Lower lobe of right lung (tissue), 2 donors: ENCODE results near the gene TMEM72. TPM values are rescaled to one million over a fixed set of nuclear protein-coding genes. Genes with fewer than 3 reads are reported as not detected.

Source experiments
- ATAC-seq, 2 donors: fragments of 200-7000 bp; cut with Tn5 transposase; one replicate each; pipeline ENCODE4 v1.9.1; 2020 to 2022; ENCODE audit warnings: mild to moderate bottlenecking in 2 of 2, moderate library complexity in 2 of 2
- DNase-seq: peaks from one replicate; pipeline ENCODE4 v3.0.0-alpha.2; 2020
- H3K27ac ChIP-seq: fragments of 200-600 bp; one replicate; pipeline ENCODE4 v1.8.0; 2022
- H3K27me3 ChIP-seq: fragments of 200-600 bp; one replicate; pipeline ENCODE4 v1.8.0; 2022; ENCODE audit warnings: low read depth
- H3K36me3 ChIP-seq: fragments of 200-600 bp; one replicate; pipeline ENCODE4 v1.8.0; 2022; ENCODE audit warnings: mild to moderate bottlenecking
- H3K4me1 ChIP-seq: fragments of 200-600 bp; one replicate; pipeline ENCODE4 v1.8.0; 2022
- H3K4me3 ChIP-seq: fragments of 200-600 bp; one replicate; pipeline ENCODE4 v1.8.0; 2022; ENCODE audit warnings: mild to moderate bottlenecking
- H3K9me3 ChIP-seq: fragments of 200-600 bp; one replicate; pipeline ENCODE4 v1.8.0; 2022
- CTCF ChIP-seq: fragments of 200-600 bp; IDR thresholded peaks from one replicate; pipeline ENCODE4 v1.8.0; 2022; ENCODE audit warnings: antibody characterized with exemption, mild to moderate bottlenecking
- intact Hi-C: fragments of 100-400 bp; cut with DNase I; formaldehyde crosslinking; loops from one replicate; pipeline ENCODE4 v1.11.0; 2022
- total RNA-seq: library from RNA; stranded (reverse); fragmentation: NEBNext Ultra II Directional; extraction: Animal tissue kit (Norgen Biotek cat#: 25700); gene quantifications from one replicate; pipeline ENCODE4 v1.2.1, GENCODE V29; 2021
- donor health status: DM: no; HTN: yes; CAD: no; lungs with severe emphysema.

TMEM72 gene
- total RNA-seq, 1 donor from 2014 or later = not detected

DNA sequence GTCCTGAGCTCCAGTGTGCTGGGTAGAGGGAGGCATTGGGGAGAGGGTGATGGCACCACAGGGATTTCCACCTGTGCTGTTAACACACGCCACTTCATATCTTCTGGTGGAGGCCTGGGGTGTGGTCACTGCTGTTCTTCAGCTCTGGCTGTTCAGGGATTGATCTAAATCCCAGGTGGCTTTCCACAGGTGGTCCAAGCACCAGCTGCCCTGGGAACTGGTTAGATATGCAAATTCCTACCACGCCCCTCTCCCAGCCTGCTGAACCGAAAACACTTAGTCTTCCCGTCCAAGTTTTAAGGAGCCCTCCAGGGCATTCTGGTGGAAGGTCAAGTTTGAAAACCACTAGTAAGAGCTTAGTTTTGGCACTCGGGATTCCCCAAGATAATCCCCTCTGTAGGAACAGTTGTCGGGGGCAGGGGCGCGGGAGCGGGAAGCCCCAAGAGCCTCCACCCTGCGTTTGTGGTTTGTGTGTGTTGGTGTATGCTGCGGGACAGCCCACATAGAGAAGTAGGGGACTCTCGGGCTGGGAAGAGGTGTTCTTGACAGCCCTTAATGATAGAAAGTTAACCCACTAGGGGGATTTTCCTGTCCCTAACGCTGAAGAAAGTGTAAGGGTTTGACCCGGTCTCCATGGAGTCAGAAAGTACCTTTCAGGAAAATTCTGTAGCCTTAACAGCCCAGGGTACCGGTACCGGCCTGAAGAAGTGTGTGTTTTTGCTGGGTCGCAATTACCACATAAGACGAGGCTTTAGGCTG, 62.4 kb downstream of the TMEM72 start:
- intact Hi-C loops = no loop called here
- Histone ChIP-seq H3K4me1 (peaks cover 75% of the 10 kb centered on the region), H3K4me3 (no peak overlapping the region), H3K36me3 (peaks cover 53% of the 10 kb centered on the region), H3K27me3 (no peaks in the 10 kb centered on the region), H3K9me3 (no peaks in the 10 kb centered on the region), H3K27ac (peak overlapping the region; percentile 90)
- TF ChIP-seq CTCF = no peak
- peak in 1 of 2 donors; percentile 25 for ATAC-seq
- no peak for DNase-seq

DNA sequence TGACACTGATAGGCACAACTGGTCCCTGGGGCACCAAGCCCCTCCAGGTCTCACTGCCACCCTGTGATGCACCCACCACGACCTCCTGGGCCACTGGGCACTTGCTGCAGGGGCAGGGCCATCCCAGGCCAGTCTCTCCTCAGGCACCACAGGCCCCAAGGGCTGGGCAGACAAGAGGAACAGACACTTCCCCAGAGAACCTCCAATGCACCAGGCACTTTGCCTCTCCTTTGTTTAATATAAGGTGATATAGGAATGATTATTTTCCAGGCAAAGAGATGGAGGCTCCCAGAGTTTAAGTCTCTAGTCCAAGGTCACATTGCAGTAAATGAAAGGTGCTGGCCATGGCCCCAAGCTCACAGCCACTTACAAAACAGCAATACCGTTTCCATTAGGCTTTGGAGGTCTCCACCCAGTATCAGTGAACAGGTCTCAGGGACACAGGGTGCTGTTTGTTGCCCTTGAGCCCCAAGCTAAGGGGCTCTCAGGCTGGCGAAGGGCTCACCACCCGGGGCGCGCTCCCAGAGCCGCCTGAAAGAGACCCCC, 63.0 kb downstream of the TMEM72 start:
- H3K36me3 ChIP-seq = peaks cover 53% of the 10 kb centered on the region
- no peaks in the 10 kb centered on the region for H3K9me3 ChIP-seq
- DNase-seq (no peak), ATAC-seq (no peak)
- intact Hi-C loops = no loop called here
- peak overlapping the region; percentile 90 for H3K27ac ChIP-seq
- TF ChIP-seq CTCF = no peak
- peak overlapping the region; percentile 72 for H3K4me3 ChIP-seq
- peaks cover 75% of the 10 kb centered on the region for H3K4me1 ChIP-seq
- no peaks in the 10 kb centered on the region for H3K27me3 ChIP-seq

DNA sequence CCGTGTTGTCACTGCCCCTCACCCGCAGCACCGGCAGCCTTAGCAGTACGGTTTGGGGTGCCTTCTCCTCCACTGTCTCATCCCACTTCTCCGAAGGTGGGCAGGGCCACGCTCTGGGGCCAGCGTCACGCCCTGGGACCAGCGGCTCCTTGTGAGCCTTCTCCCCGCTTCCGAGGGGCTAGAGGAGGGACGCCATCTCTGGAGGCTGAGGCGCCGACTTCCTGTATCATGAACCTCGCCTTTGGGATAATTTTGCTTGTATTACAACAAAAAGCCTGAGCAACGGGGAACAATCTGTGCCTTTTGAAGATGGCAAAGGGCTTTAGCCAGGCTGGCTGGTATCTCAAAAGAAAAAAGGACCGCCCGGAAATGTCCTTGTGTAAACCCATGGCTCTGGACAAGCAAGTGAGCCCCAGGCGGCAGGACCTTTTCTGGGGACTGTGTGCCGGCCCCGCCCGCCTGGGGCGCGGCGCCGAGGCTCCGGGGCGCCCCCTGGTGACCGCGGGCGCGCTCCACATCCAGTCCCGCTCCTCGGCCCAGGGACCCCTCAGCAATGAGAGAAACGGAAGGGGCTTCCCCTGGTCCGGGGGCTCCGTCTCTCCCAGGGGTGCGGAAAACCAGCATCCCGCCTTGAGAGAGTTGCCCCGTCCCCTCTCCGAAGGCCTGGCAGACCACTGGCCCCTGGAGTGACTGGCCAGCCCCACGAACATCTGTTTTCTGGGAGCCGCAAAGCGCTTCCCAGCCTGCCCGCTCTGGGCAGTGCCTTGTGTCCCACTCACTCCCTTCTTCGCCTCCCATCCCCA, 63.7 kb downstream of the TMEM72 start:
- DNase-seq (peak; percentile 83), ATAC-seq (peak; percentile 85 to 87)
- Histone ChIP-seq H3K36me3 (peaks cover 49% of the 10 kb centered on the region), H3K27me3 (no peaks in the 10 kb centered on the region), H3K27ac (peak overlapping the region; percentile 90), H3K9me3 (no peaks in the 10 kb centered on the region), H3K4me1 (peaks cover 77% of the 10 kb centered on the region), H3K4me3 (peak overlapping the region; percentile 72)
- intact Hi-C loops = no loop called here
- peak; percentile 100 for TF ChIP-seq CTCF

GRCh38 chr10:44975431-44976331, 64.5 kb downstream of the TMEM72 start:
- DNase-seq (no peak), ATAC-seq (peak; percentile 11 to 25)
- Histone ChIP-seq H3K9me3 (no peaks in the 10 kb centered on the region), H3K36me3 (peaks cover 43% of the 10 kb centered on the region), H3K4me1 (peaks cover 85% of the 10 kb centered on the region), H3K27me3 (no peaks in the 10 kb centered on the region), H3K27ac (peak overlapping the region; percentile 90), H3K4me3 (peak overlapping the region; percentile 72)
- no peak for TF ChIP-seq CTCF
- intact Hi-C loops = no loop called here
